Chondrocyte (in vitro differentiated cells): ENCODE results near the gene TMEM119. TPM values are rescaled to one million over a fixed set of nuclear protein-coding genes. Genes with fewer than 3 reads are reported as not detected.
A peak's percentile ranks its signal among the peaks of the same experiment; 100 is the strongest.
"Not testable (repeated sequence)": the region's sequence is repeated elsewhere in the genome, so short reads cannot be mapped to it uniquely, and the experiment has no call there.

Experiments
- DNase-seq: peaks from one replicate; pipeline ENCODE4 v3.0.0; 2021; ENCODE audit warnings: mixed read lengths, low spot score
- H3K27ac Mint-ChIP-seq: one replicate; pipeline ENCODE4 v1.8.0; 2021; ENCODE audit warnings: mild to moderate bottlenecking, moderate library complexity, mixed read lengths; ENCODE audit not compliant: unreplicated experiment
- H3K27me3 Mint-ChIP-seq: 2 replicates; pipeline ENCODE4 v1.8.0; 2021; ENCODE audit warnings: low read depth, mixed read lengths
- H3K36me3 Mint-ChIP-seq: 2 replicates; pipeline ENCODE4 v1.8.0; 2021; ENCODE audit warnings: low read depth, mixed read lengths
- H3K4me1 Mint-ChIP-seq: 2 replicates; pipeline ENCODE4 v1.8.0; 2021; ENCODE audit warnings: low read depth, mild to moderate bottlenecking, mixed read lengths
- H3K4me3 Mint-ChIP-seq: one replicate; pipeline ENCODE4 v1.8.0; 2021; ENCODE audit warnings: mild to moderate bottlenecking, moderate library complexity, mixed read lengths; ENCODE audit not compliant: unreplicated experiment
- H3K9me3 Mint-ChIP-seq: 2 replicates; pipeline ENCODE4 v1.8.0; 2021; ENCODE audit warnings: low read depth, mixed read lengths
- total RNA-seq: library from RNA; stranded (reverse); gene quantifications from 3 replicates; pipeline ENCODE4 v1.2.1, GENCODE V29; 2021
- TF ChIP-seq, protein P1 (sequence below): fragments of 200-600 bp; sonication (generic); IDR thresholded peaks from 2 replicates; pipeline ENCODE4 v1.5.0; 2021; ENCODE audit warnings: antibody characterized with exemption, mild to moderate bottlenecking, moderate library complexity

Gene TMEM119
- total RNA-seq, 1 donor from 2014 or later: 48.3 TPM

DNA sequence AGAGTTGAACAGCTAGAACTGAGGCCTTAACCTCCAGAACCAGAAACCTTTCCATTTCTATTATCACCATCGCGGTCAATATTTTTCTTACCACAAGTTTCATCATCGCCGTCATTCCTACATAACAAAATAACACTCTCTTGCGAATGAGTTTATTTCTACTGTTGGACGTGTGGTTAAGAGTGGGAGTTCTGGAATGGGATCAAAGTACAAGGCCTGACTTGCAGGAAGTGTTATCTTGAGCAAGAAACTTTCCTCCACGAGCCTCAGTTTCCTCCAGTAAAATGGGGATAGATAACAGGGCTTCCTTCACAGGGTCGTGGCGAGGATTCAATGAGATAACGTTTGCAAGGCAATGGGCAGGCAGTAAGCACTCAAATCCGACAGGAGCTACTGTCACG lies 37.6 kb downstream of the TMEM119 start:
- TF ChIP-seq, protein P1, sequence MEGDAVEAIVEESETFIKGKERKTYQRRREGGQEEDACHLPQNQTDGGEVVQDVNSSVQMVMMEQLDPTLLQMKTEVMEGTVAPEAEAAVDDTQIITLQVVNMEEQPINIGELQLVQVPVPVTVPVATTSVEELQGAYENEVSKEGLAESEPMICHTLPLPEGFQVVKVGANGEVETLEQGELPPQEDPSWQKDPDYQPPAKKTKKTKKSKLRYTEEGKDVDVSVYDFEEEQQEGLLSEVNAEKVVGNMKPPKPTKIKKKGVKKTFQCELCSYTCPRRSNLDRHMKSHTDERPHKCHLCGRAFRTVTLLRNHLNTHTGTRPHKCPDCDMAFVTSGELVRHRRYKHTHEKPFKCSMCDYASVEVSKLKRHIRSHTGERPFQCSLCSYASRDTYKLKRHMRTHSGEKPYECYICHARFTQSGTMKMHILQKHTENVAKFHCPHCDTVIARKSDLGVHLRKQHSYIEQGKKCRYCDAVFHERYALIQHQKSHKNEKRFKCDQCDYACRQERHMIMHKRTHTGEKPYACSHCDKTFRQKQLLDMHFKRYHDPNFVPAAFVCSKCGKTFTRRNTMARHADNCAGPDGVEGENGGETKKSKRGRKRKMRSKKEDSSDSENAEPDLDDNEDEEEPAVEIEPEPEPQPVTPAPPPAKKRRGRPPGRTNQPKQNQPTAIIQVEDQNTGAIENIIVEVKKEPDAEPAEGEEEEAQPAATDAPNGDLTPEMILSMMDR: no peak
- Mint-ChIP-seq H3K27ac (peak overlapping the region; percentile 100), H3K4me3 (peak overlapping the region; percentile 100), H3K36me3 (peaks cover 8% of the 10 kb centered on the region), H3K27me3 (no peaks in the 10 kb centered on the region), H3K4me1 (peaks cover 66% of the 10 kb centered on the region), H3K9me3 (no peaks in the 10 kb centered on the region)
- no peak for DNase-seq

DNA sequence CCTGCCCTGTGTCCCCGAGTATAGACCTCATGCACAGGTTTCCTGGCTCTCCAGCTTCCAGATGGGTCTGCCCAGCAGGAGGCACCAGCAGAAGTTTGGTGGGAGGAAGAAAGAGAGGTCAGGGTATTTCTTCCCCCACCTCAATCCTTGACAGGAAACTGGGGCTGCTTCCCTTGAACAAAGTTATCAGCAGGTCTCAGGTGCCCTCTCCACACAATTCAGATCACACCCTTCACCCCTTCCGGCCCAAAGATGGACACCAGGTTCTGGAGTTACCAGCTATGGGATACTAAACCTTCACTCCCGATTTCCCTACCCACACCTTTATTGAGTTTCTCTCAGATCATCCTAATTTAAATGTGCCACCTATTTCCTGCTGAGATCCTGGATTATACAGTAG lies 38.1 kb downstream of the TMEM119 start:
- peak overlapping the region; percentile 100 for H3K27ac Mint-ChIP-seq
- peak overlapping the region; percentile 100 for H3K4me3 Mint-ChIP-seq
- no peak for DNase-seq
- peaks cover 69% of the 10 kb centered on the region for H3K4me1 Mint-ChIP-seq
- H3K27me3 Mint-ChIP-seq: no peaks in the 10 kb centered on the region
- H3K36me3 Mint-ChIP-seq: peaks cover 6% of the 10 kb centered on the region
- TF ChIP-seq, protein P1: peak; percentile 27
- no peaks in the 10 kb centered on the region for H3K9me3 Mint-ChIP-seq

DNA sequence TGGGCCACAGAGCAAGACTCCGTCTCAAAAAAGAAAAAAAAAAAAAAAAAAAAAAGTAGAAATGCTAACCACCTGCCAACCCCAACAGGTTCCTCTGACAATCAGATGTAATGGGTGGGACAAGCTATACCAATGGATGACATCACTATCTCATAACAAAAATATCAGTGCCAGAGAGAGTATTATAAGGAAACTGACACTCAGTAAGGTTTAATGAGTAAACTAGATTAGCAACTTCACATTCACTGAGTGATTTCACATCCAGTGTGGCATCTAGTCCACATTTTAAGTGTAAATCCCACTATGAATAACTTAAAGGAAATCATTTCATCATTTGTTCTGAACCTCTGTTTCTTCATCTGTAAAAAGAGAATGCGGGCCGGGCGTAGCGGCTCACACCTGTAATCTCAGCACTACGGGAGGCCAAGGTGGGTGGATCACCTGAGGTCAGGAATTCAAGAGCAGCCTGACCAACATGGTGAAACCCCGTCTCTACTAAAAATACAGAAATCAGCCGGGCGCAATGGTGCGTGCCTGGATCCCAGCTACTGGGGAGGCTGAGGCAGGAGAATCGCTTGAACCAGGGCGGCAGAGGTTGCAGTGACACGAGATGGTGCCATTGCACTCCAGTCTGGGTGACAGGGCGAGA lies 38.8 kb downstream of the TMEM119 start:
- Mint-ChIP-seq H3K27me3 (no peaks in the 10 kb centered on the region), H3K27ac (peak overlapping the region; percentile 100), H3K9me3 (no peaks in the 10 kb centered on the region), H3K4me3 (peak overlapping the region; percentile 100), H3K36me3 (peaks cover 5% of the 10 kb centered on the region), H3K4me1 (peaks cover 63% of the 10 kb centered on the region)
- TF ChIP-seq, protein P1: no peak
- no peak for DNase-seq

DNA sequence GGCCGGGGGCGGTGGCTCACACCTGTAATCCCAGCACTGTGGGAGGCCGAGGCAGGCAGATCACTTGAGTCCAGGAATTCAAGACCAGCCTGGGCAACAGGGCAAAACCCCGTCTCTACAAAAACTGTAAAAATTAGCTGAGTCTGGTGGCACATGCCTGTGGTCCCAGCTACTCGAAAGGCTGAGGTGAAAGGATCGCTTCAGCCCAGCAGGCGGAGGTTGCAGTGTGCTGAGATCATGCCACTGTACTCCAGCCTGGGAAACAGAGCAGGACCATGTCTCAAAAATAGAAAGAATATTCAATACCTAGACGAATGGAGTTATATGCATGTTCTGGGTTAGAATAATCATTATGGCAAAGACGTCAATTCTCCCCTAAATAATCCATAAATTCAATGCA lies 42.5 kb downstream of the TMEM119 start:
- H3K9me3 Mint-ChIP-seq, H3K4me3 Mint-ChIP-seq, H3K27me3 Mint-ChIP-seq, H3K27ac Mint-ChIP-seq, H3K36me3 Mint-ChIP-seq, DNase-seq: not testable (repeated sequence)
- peaks cover 67% of the 10 kb centered on the region for H3K4me1 Mint-ChIP-seq

DNA sequence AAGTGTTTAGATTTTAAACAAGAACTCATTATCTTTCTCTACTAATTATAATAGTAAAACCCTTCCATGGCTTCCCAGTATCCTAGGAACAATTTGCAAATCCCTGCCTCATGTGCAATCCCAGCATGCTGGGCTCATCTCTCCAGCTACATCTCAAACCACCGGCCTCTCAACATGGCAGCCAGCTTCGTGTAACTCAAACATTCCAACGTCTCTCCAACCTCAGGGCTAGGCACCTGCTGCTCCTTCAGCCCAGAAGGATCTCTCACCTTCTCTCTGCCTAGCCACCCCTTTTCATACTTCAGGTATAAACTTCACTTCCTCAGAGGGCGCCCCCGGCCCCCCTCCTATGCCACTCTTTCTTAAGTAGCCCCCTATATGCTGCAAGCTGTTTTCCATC lies 44.1 kb downstream of the TMEM119 start:
- peaks cover 2% of the 10 kb centered on the region for H3K36me3 Mint-ChIP-seq
- H3K27me3 Mint-ChIP-seq: no peaks in the 10 kb centered on the region
- H3K4me3 Mint-ChIP-seq: no peak overlapping the region
- H3K27ac Mint-ChIP-seq: no peak overlapping the region
- peaks cover 56% of the 10 kb centered on the region for H3K4me1 Mint-ChIP-seq
- no peaks in the 10 kb centered on the region for H3K9me3 Mint-ChIP-seq
- TF ChIP-seq, protein P1: no peak
- DNase-seq: no peak

DNA sequence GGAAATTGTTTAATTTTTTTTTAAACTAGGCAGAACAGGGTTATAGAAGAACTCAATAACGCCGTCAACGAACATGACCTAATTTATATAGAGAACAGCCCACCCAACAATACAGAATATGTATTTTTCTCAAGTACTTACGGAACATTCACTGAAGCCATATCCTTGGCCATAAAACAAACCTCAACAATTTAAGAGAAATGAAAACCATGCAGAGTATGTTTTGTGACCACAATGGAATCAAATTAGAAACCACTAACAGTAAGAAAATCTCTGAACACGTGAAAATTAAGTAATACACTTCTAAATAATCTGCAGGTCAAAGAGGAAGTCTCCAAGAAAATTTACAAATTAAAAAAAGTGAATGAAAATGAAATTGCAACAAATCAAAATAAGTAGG lies 46.3 kb downstream of the TMEM119 start:
- Mint-ChIP-seq H3K4me3 (no peak overlapping the region), H3K9me3 (no peaks in the 10 kb centered on the region), H3K4me1 (peaks cover 40% of the 10 kb centered on the region), H3K27me3 (no peaks in the 10 kb centered on the region), H3K36me3 (peaks cover 8% of the 10 kb centered on the region), H3K27ac (peak overlapping the region; percentile 67)
- DNase-seq: no peak
- TF ChIP-seq, protein P1: no peak
